H1 (cell line): ENCODE results near the gene MARCHF10. TPM values are rescaled to one million over a fixed set of nuclear protein-coding genes. Genes with fewer than 3 reads are reported as not detected.

ENCODE experiments used
- CTCF ChIA-PET: fragments of 300-600 bp; sonication (Branson Sonifier 250); formaldehyde crosslinking; loops from one replicate; lab custom pipeline; 2021; ENCODE audit not compliant: partially characterized antibody; lab: Charles Lee
- POLR2A ChIA-PET: fragments of 300-600 bp; sonication (Branson Sonifier 250); formaldehyde crosslinking; loops from one replicate; lab custom pipeline; 2021; ENCODE audit warnings: inconsistent platforms; ENCODE audit not compliant: partially characterized antibody; lab: Charles Lee
- DNase-seq, 2 experiments: peaks; one replicate each; pipeline versions ENCODE4 v3.0.0 to v3.0.0-alpha.2; 2010 to 2022; ENCODE audit warnings: low spot score in 2 of 2, low read depth in 1 of 2, mixed read lengths in 1 of 2
- FAIRE-seq: peaks from 2 replicates; lab custom pipeline; 2011; peaks lifted over from hg19 to GRCh38; lab: Jason Lieb, UNC
- H2AFZ ChIP-seq: 2 replicates; pipeline ENCODE4 v1.8.1; 2012; ENCODE audit warnings: low read length, inconsistent platforms
- H2AK5ac ChIP-seq: 2 replicates; pipeline ENCODE4 v1.6.1; 2013; ENCODE audit warnings: low read depth, low read length
- H2BK120ac ChIP-seq: replicated peaks from 2 replicates; pipeline ENCODE3; 2013; ENCODE audit warnings: low read depth, low read length, inconsistent platforms
- H2BK12ac ChIP-seq: 2 replicates; pipeline ENCODE4 v1.6.1; 2013; ENCODE audit warnings: low read depth, low read length
- H2BK15ac ChIP-seq: 2 replicates; pipeline ENCODE4 v1.6.1; 2013; ENCODE audit warnings: low read length
- H2BK20ac ChIP-seq: 2 replicates; pipeline ENCODE4 v1.6.1; 2013; ENCODE audit warnings: low read length
- H2BK5ac ChIP-seq: 2 replicates; pipeline ENCODE4 v1.6.1; 2013; ENCODE audit warnings: low read depth, low read length
- H3K14ac ChIP-seq: 2 replicates; pipeline ENCODE4 v1.6.1; 2013; ENCODE audit warnings: inconsistent platforms; ENCODE audit not compliant: insufficient read length
- H3K18ac ChIP-seq: 2 replicates; pipeline ENCODE4 v1.6.1; 2013; ENCODE audit warnings: low read length; ENCODE audit errors: extremely low read depth
- H3K23ac ChIP-seq: 2 replicates; pipeline ENCODE4 v1.6.1; 2013; ENCODE audit warnings: inconsistent platforms; ENCODE audit not compliant: insufficient read length
- H3K23me2 ChIP-seq: 2 replicates; pipeline ENCODE4 v1.6.1; 2013; ENCODE audit warnings: low read depth, low read length
- H3K27ac ChIP-seq: 2 replicates; pipeline ENCODE4 v1.6.1; 2011; ENCODE audit warnings: low read depth, low read length, inconsistent platforms
- H3K27me3 ChIP-seq, 4 experiments: replicated peaks in 1 of 4; 1 replicate in 1 of 4; 2 replicates in 3 of 4; pipeline versions ENCODE4 v1.6.1 to v1.8.1; 2011 to 2013; ENCODE audit warnings: low read length in 3 of 4, mild to moderate bottlenecking in 3 of 4, inconsistent platforms in 2 of 4, mixed read lengths in 2 of 4, moderate library complexity in 1 of 4; ENCODE audit not compliant: control insufficient read depth in 3 of 4, insufficient read depth in 3 of 4; ENCODE audit errors: extremely low read depth in 1 of 4
- H3K36me3 ChIP-seq, 4 experiments: 2 replicates each; pipeline versions ENCODE4 v1.6.1 to v1.8.1; 2011 to 2013; ENCODE audit warnings: mild to moderate bottlenecking in 4 of 4, low read length in 3 of 4, moderate library complexity in 2 of 4, control low read depth in 1 of 4, inconsistent platforms in 1 of 4; ENCODE audit not compliant: insufficient read depth in 4 of 4, control insufficient read depth in 2 of 4
- H3K4ac ChIP-seq: replicated peaks from 2 replicates; pipeline ENCODE3; 2013; ENCODE audit warnings: low read length, low read depth, mixed read lengths, inconsistent platforms; ENCODE audit not compliant: insufficient read length
- H3K4me1 ChIP-seq, 4 experiments: replicated peaks in 1 of 4; 1 replicate in 1 of 4; 2 replicates in 3 of 4; pipeline versions ENCODE4 v1.6.1 to v1.8.1; 2011 to 2013; ENCODE audit warnings: low read length in 3 of 4, inconsistent platforms in 2 of 4, mixed read lengths in 1 of 4; ENCODE audit not compliant: insufficient read depth in 4 of 4, control insufficient read depth in 3 of 4
- H3K4me2 ChIP-seq, 2 experiments: 2 replicates each; pipeline versions ENCODE4 v1.6.1 to v1.8.1; 2011 to 2013; ENCODE audit warnings: low read depth in 2 of 2, low read length in 2 of 2, control low read depth in 1 of 2, inconsistent platforms in 1 of 2, mild to moderate bottlenecking in 1 of 2; ENCODE audit not compliant: insufficient read depth in 1 of 2
- H3K4me3 ChIP-seq, 4 experiments: fragments of 200-600, 300-600 bp in 1 of 4; sonication (generic), shearing (Covaris generic), sonication (Bioruptor Twin) in 1 of 4; 2 replicates each; pipeline versions ENCODE4 v1.5.1 to v1.8.1; 2011 to 2016; ENCODE audit warnings: low read length in 4 of 4, low read depth in 3 of 4, control low read depth in 2 of 4, inconsistent platforms in 2 of 4, mild to moderate bottlenecking in 2 of 4, mixed read lengths in 1 of 4, moderate library complexity in 1 of 4; ENCODE audit not compliant: insufficient read depth in 2 of 4; ENCODE audit errors: extremely low read depth in 1 of 4
- H3K56ac ChIP-seq: replicated peaks from 2 replicates; pipeline ENCODE3; 2013; ENCODE audit warnings: low read depth, mild to moderate bottlenecking, mixed read lengths, low read length, inconsistent platforms; ENCODE audit not compliant: insufficient read length
- H3K79me1 ChIP-seq: 2 replicates; pipeline ENCODE4 v1.6.1; 2013; ENCODE audit warnings: low read depth, low read length, control low read depth
- H3K79me2 ChIP-seq, 2 experiments: 2 replicates each; pipeline versions ENCODE4 v1.6.1 to v1.8.1; 2012 to 2013; ENCODE audit warnings: low read length in 2 of 2, mild to moderate bottlenecking in 2 of 2, inconsistent platforms in 1 of 2; ENCODE audit not compliant: insufficient read depth in 2 of 2, control insufficient read depth in 1 of 2
- H3K9ac ChIP-seq, 4 experiments: replicated peaks in 1 of 4; 1 replicate in 1 of 4; 2 replicates in 3 of 4; pipeline versions ENCODE4 v1.6.1 to v1.8.1; 2011 to 2013; ENCODE audit warnings: low read depth in 3 of 4, low read length in 3 of 4, control low read depth in 2 of 4, mild to moderate bottlenecking in 2 of 4, moderate library complexity in 2 of 4, inconsistent platforms in 1 of 4; ENCODE audit errors: extremely low read depth in 1 of 4
- H3K9me3 ChIP-seq, 2 experiments: 2 replicates each; pipeline versions ENCODE4 v1.6.1 to v1.8.1; 2012 to 2013; ENCODE audit warnings: mild to moderate bottlenecking in 2 of 2, moderate library complexity in 2 of 2, control low read depth in 1 of 2, inconsistent platforms in 1 of 2, low read depth in 1 of 2, low read length in 1 of 2, mixed read lengths in 1 of 2; ENCODE audit not compliant: insufficient read depth in 2 of 2
- H4K20me1 ChIP-seq, 2 experiments: replicated peaks in 1 of 2; 2 replicates each; pipeline versions ENCODE3 to v1.8.1; 2011 to 2013; ENCODE audit warnings: inconsistent platforms in 2 of 2, low read length in 2 of 2, mild to moderate bottlenecking in 1 of 2; ENCODE audit not compliant: insufficient read depth in 2 of 2, control insufficient read depth in 1 of 2
- H4K5ac ChIP-seq: 2 replicates; pipeline ENCODE4 v1.6.1; 2013; ENCODE audit warnings: low read length, low read depth, mixed read lengths, inconsistent platforms; ENCODE audit not compliant: insufficient read length
- H4K8ac ChIP-seq: 2 replicates; pipeline ENCODE4 v1.8.0; 2013; ENCODE audit warnings: mild to moderate bottlenecking, moderate library complexity, low read length, inconsistent platforms; ENCODE audit not compliant: insufficient read depth; ENCODE audit errors: extremely low read depth
- H4K91ac ChIP-seq: replicated peaks from 2 replicates; pipeline ENCODE3; 2013; ENCODE audit warnings: low read length, mixed read lengths, inconsistent platforms; ENCODE audit not compliant: insufficient read length
- ATF3 ChIP-seq: IDR thresholded peaks from 2 replicates; pipeline ENCODE4 v1.6.1; 2011; ENCODE audit warnings: low read depth, mild to moderate bottlenecking, low read length; ENCODE audit not compliant: insufficient read depth
- BACH1 ChIP-seq: IDR thresholded peaks from 2 replicates; pipeline ENCODE4 v1.6.1; 2012; ENCODE audit warnings: low read length, improper control_type of control experiment
- CEBPB ChIP-seq: IDR thresholded peaks from 2 replicates; pipeline ENCODE4 v1.6.1; 2012; ENCODE audit warnings: low read depth, low read length
- FOSL1 ChIP-seq: IDR thresholded peaks from 2 replicates; pipeline ENCODE4 v1.6.1; 2011; ENCODE audit warnings: mild to moderate bottlenecking, low read depth, low read length, moderate library complexity; ENCODE audit not compliant: insufficient read depth
- JUND ChIP-seq: IDR thresholded peaks from 2 replicates; pipeline ENCODE4 v1.6.1; 2011; ENCODE audit warnings: mild to moderate bottlenecking, improper control_type of control experiment, low read length
- KDM5A ChIP-seq: fragments of 200-600 bp; IDR thresholded peaks from 2 replicates; pipeline ENCODE4 v1.7.1; 2012; ENCODE audit warnings: mild to moderate bottlenecking, low read length, inconsistent platforms, mixed read lengths
- MAFK ChIP-seq: IDR thresholded peaks from 2 replicates; pipeline ENCODE4 v1.6.1; 2012; ENCODE audit warnings: low read depth, mild to moderate bottlenecking, improper control_type of control experiment, low read length
- RFX5 ChIP-seq: IDR thresholded peaks from 2 replicates; pipeline ENCODE4 v1.6.1; 2011; ENCODE audit warnings: low read depth, low read length, improper control_type of control experiment, borderline replicate concordance
- RNF2 ChIP-seq: fragments of 200-900, 300-1000 bp; sonication (generic); IDR thresholded peaks from 2 replicates; pipeline ENCODE4 v1.7.1; 2016; ENCODE audit warnings: borderline replicate concordance, low read depth, mild to moderate bottlenecking, antibody characterized with exemption, low read length; ENCODE audit not compliant: poor library complexity, severe bottlenecking; ENCODE audit errors: missing control alignments
- SAP30 ChIP-seq: fragments of 300-600 bp; sonication (generic); IDR thresholded peaks from 2 replicates; pipeline ENCODE4 v1.7.1; 2012; ENCODE audit warnings: low read length, moderate library complexity, mild to moderate bottlenecking, inconsistent platforms; ENCODE audit not compliant: insufficient read depth, insufficient replicate concordance
- SIN3A ChIP-seq, 2 experiments: IDR thresholded peaks in 1 of 2; conservative IDR thresholded peaks in 1 of 2; 2 replicates each; pipeline ENCODE4 v1.6.1; 2011 to 2012; ENCODE audit warnings: low read length in 2 of 2, improper control_type of control experiment in 1 of 2, low read depth in 1 of 2, mild to moderate bottlenecking in 1 of 2
- SIRT6 ChIP-seq: IDR thresholded peaks from one replicate; pipeline ENCODE4 v1.7.1; 2012; ENCODE audit warnings: low read length, inconsistent platforms
- SIX5 ChIP-seq: IDR thresholded peaks from 2 replicates; pipeline ENCODE4 v1.6.1; 2011; ENCODE audit warnings: mild to moderate bottlenecking, low read depth, low read length
- TCF12 ChIP-seq: IDR thresholded peaks from 2 replicates; pipeline ENCODE4 v1.6.1; 2011; ENCODE audit warnings: low read depth, mild to moderate bottlenecking, low read length
- WGBS, 2 experiments: shearing (Covaris generic) in 1 of 2; methylation state at CpG; one replicate each; pipeline versions ENCODE4 v1.1.6 to v1.1.7; 2013 to 2015; ENCODE audit warnings: low lambda C conversion rate in 2 of 2, mixed read lengths in 2 of 2, inconsistent platforms in 1 of 2, low coverage in 1 of 2, missing lambda C conversion rate in 1 of 2; ENCODE audit not compliant: insufficient replicate concordance in 2 of 2, insufficient coverage in 1 of 2, insufficient read length in 1 of 2; ENCODE audit errors: extremely low coverage in 1 of 2, missing lambda C conversion rate in 1 of 2; 5-methylcytosine and 5-hydroxymethylcytosine counted together
- polyA plus RNA-seq, 7 experiments: library from polyadenylated mRNA; depleted of rRNA in 3 of 7; stranded (reverse) in 5 of 7; unstranded in 2 of 7; fragments of >200 nt in 5 of 7; fragments of 200-250 nt in 2 of 7; gene quantifications; 1 replicate in 5 of 7; 2 replicates in 1 of 7; 4 replicates in 1 of 7; pipeline versions ENCODE4 v1.2.1 to v1.2.3, GENCODE V29; 2011 to 2013; ENCODE audit warnings: missing spikeins in 2 of 7, mixed read lengths in 2 of 7
- total RNA-seq: library from RNA; stranded (reverse); fragmentation: NEBNext Ultra II Directional; extraction: Animal tissue kit (Norgen Biotek cat#: 25700); gene quantifications from 2 replicates; pipeline ENCODE4 v1.2.1, GENCODE V29; 2021

Gene MARCHF10
- total and polyA plus RNA-seq, 2 of the 8 experiments (the other 6 are each of a cell fraction or from before 2014, with no cell fraction given): 0.48 to 0.73 TPM

- Histone ChIP-seq H3K14ac (no peak overlapping the region), H3K9me3 (no peaks in the 10 kb centered on the region), H2BK20ac (no peak overlapping the region), H3K79me2 (no peaks in the 10 kb centered on the region), H3K23ac (no peak overlapping the region), H3K23me2 (no peaks in the 10 kb centered on the region), H4K91ac (no peak overlapping the region), H3K27ac (no peak overlapping the region), H4K8ac (no peak overlapping the region), H3K36me3 (no peaks in the 10 kb centered on the region), H3K4me3 (no peak overlapping the region), H2BK5ac (no peak overlapping the region), H3K27me3 (no peaks in the 10 kb centered on the region), H2AK5ac (no peak overlapping the region), H3K4me2 (no peak overlapping the region), H3K9ac (no peak overlapping the region), H3K4ac (no peak overlapping the region), H3K56ac (no peak overlapping the region), H2BK15ac (no peak overlapping the region), H3K79me1 (no peaks in the 10 kb centered on the region), H4K20me1 (no peaks in the 10 kb centered on the region), H2AFZ (no peak overlapping the region), H4K5ac (no peak overlapping the region), H2BK120ac (no peak overlapping the region), H2BK12ac (no peak overlapping the region), H3K18ac (no peak overlapping the region), H3K4me1 (no peaks in the 10 kb centered on the region)
- no peak for FAIRE-seq
- POLR2A ChIA-PET: no interaction called here
- 77% methylated on average over 9 of the region's 9 CpGs; no CpG with 5 or more reads in 1 of the 2 experiments for WGBS, 2 experiments
- CTCF ChIA-PET: interaction anchor here (1.6 kb wide), 1 partner anchor 20 kb away, joined by 3 read pairs; no protein-coding TSS in a partner anchor
- DNase-seq: no peak
- TF ChIP-seq SAP30 (no peak), SIX5 (no peak), TCF12 (no peak), ATF3 (no peak), KDM5A (no peak), SIN3A (conservative IDR thresholded peaks at IDR 0.05 in 1 of 2, IDR thresholded peaks at IDR 0.05 in 1 of 2; ENCODE audit: low read depth in 1 of 2, low read length in 2 of 2) (no peak), CEBPB (no peak), RFX5 (no peak), MAFK (no peak), RNF2 (no peak), SIRT6 (no peak), BACH1 (no peak), FOSL1 (no peak), JUND (no peak)
Observed at GRCh38 chr17:62847426-62847825, 39.3 kb upstream of the MARCHF10 start.
